SK-N-SH (cell line): ENCODE measurements around the gene ZC3H12A.

ENCODE experiments used
- EP300 ChIP-seq, 2 experiments: IDR thresholded peaks; 2 replicates each; pipeline versions ENCODE4 v1.4.0 to v1.6.1; 2012; ENCODE audit warnings: borderline replicate concordance in 1 of 2, low read depth in 1 of 2, low read length in 1 of 2
- EZH2phosphoT487 ChIP-seq: fragments of 200-600 bp; sonication (generic); IDR thresholded peaks from 2 replicates; pipeline ENCODE4 v1.6.1; 2017; ENCODE audit warnings: low read depth, mixed run types, mild to moderate bottlenecking, antibody characterized with exemption, moderate library complexity, borderline replicate concordance
- FOXJ3 ChIP-seq: sonication (generic); formaldehyde crosslinking; IDR thresholded peaks from 2 replicates; pipeline ENCODE4 v1.5.1; 2020; ENCODE audit warnings: mild to moderate bottlenecking, missing genetic modification reagents
- NFIC ChIP-seq: IDR thresholded peaks from 2 replicates; pipeline ENCODE4 v1.4.0; 2012; ENCODE audit warnings: borderline replicate concordance
- POLR2AphosphoS5 ChIP-seq: IDR thresholded peaks from 2 replicates; pipeline ENCODE4 v1.6.1; 2012; ENCODE audit warnings: low read depth, low read length
- RAD21 ChIP-seq: IDR thresholded peaks from 2 replicates; pipeline ENCODE4 v1.6.1; 2012; ENCODE audit warnings: mild to moderate bottlenecking, low read length
- SIN3A ChIP-seq: IDR thresholded peaks from 2 replicates; pipeline ENCODE4 v1.6.1; 2012; ENCODE audit warnings: low read depth, mild to moderate bottlenecking, low read length, moderate library complexity, borderline replicate concordance
- TAF1 ChIP-seq: IDR thresholded peaks from 2 replicates; pipeline ENCODE4 v1.6.1; 2012; ENCODE audit warnings: low read depth, mild to moderate bottlenecking, low read length, moderate library complexity, borderline replicate concordance
- YY1 ChIP-seq: IDR thresholded peaks from 2 replicates; pipeline ENCODE4 v1.4.0; 2012; ENCODE audit warnings: low read depth, mild to moderate bottlenecking
- TF ChIP-seq, protein P1 (sequence below): fragments of 200-600 bp; sonication (generic); IDR thresholded peaks from 2 replicates; pipeline ENCODE4 v1.6.1; 2017; ENCODE audit warnings: antibody characterized with exemption, mild to moderate bottlenecking, moderate library complexity
- TF ChIP-seq, protein P2 (sequence below): IDR thresholded peaks from 2 replicates; pipeline ENCODE4 v1.4.0; 2012; ENCODE audit warnings: low read depth, borderline replicate concordance
- TF ChIP-seq, protein P3 (sequence below): IDR thresholded peaks from 2 replicates; pipeline ENCODE4 v1.6.1; 2012; ENCODE audit warnings: mild to moderate bottlenecking, low read depth, low read length, moderate library complexity
- TF ChIP-seq, protein P4 (sequence below): fragments of 150-350 bp; IDR thresholded peaks from 2 replicates; pipeline ENCODE4 v1.6.1; 2017; ENCODE audit warnings: antibody characterized with exemption, low read length, low read depth, borderline replicate concordance
- TF ChIP-seq, protein P5 (sequence below): IDR thresholded peaks from 2 replicates; pipeline ENCODE4; 2012

DNA sequence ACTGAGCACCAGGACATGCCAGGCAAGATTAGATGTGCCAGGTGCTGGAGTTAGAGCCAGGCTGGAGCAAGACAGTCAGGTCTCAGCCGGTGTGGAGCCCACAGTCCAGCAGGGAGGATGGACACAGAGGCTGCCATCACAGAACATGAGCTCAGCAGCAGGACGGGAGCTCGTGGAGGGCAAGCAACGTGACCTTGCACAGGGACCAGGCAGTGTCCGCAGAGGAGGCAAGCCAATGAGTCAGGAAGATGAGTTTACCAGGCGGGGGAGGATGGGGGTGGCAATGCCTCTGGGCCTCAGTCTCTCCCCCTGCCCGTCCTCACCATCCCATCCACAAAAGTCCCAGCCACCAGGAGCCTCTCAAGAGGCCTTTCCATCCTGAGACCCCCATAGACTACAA, 20.7 kb upstream of the ZC3H12A start:
- TF ChIP-seq POLR2AphosphoS5 (no peak), TAF1 (no peak), EZH2phosphoT487 (no peak), SIN3A (no peak), NFIC (no peak), EP300 (IDR thresholded peaks at IDR 0.05; ENCODE audit: borderline replicate concordance in 1 of 2, low read depth in 1 of 2, low read length in 1 of 2) (no peak), FOXJ3 (no peak), YY1 (no peak), RAD21 (no peak)
- TF ChIP-seq, protein P1, sequence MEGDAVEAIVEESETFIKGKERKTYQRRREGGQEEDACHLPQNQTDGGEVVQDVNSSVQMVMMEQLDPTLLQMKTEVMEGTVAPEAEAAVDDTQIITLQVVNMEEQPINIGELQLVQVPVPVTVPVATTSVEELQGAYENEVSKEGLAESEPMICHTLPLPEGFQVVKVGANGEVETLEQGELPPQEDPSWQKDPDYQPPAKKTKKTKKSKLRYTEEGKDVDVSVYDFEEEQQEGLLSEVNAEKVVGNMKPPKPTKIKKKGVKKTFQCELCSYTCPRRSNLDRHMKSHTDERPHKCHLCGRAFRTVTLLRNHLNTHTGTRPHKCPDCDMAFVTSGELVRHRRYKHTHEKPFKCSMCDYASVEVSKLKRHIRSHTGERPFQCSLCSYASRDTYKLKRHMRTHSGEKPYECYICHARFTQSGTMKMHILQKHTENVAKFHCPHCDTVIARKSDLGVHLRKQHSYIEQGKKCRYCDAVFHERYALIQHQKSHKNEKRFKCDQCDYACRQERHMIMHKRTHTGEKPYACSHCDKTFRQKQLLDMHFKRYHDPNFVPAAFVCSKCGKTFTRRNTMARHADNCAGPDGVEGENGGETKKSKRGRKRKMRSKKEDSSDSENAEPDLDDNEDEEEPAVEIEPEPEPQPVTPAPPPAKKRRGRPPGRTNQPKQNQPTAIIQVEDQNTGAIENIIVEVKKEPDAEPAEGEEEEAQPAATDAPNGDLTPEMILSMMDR = no peak
- TF ChIP-seq, protein P2, sequence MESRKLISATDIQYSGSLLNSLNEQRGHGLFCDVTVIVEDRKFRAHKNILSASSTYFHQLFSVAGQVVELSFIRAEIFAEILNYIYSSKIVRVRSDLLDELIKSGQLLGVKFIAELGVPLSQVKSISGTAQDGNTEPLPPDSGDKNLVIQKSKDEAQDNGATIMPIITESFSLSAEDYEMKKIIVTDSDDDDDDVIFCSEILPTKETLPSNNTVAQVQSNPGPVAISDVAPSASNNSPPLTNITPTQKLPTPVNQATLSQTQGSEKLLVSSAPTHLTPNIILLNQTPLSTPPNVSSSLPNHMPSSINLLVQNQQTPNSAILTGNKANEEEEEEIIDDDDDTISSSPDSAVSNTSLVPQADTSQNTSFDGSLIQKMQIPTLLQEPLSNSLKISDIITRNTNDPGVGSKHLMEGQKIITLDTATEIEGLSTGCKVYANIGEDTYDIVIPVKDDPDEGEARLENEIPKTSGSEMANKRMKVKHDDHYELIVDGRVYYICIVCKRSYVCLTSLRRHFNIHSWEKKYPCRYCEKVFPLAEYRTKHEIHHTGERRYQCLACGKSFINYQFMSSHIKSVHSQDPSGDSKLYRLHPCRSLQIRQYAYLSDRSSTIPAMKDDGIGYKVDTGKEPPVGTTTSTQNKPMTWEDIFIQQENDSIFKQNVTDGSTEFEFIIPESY = no peak
- TF ChIP-seq, protein P3, sequence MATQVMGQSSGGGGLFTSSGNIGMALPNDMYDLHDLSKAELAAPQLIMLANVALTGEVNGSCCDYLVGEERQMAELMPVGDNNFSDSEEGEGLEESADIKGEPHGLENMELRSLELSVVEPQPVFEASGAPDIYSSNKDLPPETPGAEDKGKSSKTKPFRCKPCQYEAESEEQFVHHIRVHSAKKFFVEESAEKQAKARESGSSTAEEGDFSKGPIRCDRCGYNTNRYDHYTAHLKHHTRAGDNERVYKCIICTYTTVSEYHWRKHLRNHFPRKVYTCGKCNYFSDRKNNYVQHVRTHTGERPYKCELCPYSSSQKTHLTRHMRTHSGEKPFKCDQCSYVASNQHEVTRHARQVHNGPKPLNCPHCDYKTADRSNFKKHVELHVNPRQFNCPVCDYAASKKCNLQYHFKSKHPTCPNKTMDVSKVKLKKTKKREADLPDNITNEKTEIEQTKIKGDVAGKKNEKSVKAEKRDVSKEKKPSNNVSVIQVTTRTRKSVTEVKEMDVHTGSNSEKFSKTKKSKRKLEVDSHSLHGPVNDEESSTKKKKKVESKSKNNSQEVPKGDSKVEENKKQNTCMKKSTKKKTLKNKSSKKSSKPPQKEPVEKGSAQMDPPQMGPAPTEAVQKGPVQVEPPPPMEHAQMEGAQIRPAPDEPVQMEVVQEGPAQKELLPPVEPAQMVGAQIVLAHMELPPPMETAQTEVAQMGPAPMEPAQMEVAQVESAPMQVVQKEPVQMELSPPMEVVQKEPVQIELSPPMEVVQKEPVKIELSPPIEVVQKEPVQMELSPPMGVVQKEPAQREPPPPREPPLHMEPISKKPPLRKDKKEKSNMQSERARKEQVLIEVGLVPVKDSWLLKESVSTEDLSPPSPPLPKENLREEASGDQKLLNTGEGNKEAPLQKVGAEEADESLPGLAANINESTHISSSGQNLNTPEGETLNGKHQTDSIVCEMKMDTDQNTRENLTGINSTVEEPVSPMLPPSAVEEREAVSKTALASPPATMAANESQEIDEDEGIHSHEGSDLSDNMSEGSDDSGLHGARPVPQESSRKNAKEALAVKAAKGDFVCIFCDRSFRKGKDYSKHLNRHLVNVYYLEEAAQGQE = no peak
- TF ChIP-seq, protein P4, sequence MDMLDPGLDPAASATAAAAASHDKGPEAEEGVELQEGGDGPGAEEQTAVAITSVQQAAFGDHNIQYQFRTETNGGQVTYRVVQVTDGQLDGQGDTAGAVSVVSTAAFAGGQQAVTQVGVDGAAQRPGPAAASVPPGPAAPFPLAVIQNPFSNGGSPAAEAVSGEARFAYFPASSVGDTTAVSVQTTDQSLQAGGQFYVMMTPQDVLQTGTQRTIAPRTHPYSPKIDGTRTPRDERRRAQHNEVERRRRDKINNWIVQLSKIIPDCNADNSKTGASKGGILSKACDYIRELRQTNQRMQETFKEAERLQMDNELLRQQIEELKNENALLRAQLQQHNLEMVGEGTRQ = no peak
- TF ChIP-seq, protein P5, sequence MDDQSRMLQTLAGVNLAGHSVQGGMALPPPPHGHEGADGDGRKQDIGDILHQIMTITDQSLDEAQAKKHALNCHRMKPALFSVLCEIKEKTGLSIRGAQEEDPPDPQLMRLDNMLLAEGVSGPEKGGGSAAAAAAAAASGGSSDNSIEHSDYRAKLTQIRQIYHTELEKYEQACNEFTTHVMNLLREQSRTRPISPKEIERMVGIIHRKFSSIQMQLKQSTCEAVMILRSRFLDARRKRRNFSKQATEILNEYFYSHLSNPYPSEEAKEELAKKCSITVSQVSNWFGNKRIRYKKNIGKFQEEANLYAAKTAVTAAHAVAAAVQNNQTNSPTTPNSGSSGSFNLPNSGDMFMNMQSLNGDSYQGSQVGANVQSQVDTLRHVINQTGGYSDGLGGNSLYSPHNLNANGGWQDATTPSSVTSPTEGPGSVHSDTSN = no peak
